Liver (tissue), 9 donors: ENCODE measurements around the gene CSTPP1. TPM values are rescaled to one million over a fixed set of nuclear protein-coding genes. Genes with fewer than 3 reads are reported as not detected.

Experiments used
- DNase-seq: peaks from one replicate; pipeline ENCODE4 v3.0.0-alpha.2; 2017; ENCODE audit warnings: low spot score
- H3K27ac ChIP-seq, 2 donors: one replicate each; pipeline ENCODE4 v1.7.0; 2013; ENCODE audit warnings: inconsistent platforms in 2 of 2, low read length in 2 of 2, control low read depth in 1 of 2, low read depth in 1 of 2, mild to moderate bottlenecking in 1 of 2
- H3K27me3 ChIP-seq, 4 donors: one replicate each; pipeline versions ENCODE4 v1.6.1 to v1.7.0; 2013; ENCODE audit warnings: low read length in 3 of 4, inconsistent platforms in 1 of 4, mild to moderate bottlenecking in 1 of 4, moderate library complexity in 1 of 4; ENCODE audit not compliant: control insufficient read depth in 4 of 4, insufficient read depth in 4 of 4
- H3K36me3 ChIP-seq, 4 donors: one replicate each; pipeline versions ENCODE4 v1.6.1 to v1.7.0; 2013; ENCODE audit warnings: low read length in 3 of 4, mild to moderate bottlenecking in 3 of 4, low read depth in 1 of 4, moderate library complexity in 1 of 4; ENCODE audit not compliant: control insufficient read depth in 4 of 4, insufficient read depth in 3 of 4
- H3K4me1 ChIP-seq, 4 donors: one replicate each; pipeline versions ENCODE4 v1.6.1 to v1.7.0; 2013; ENCODE audit warnings: low read length in 3 of 4, mild to moderate bottlenecking in 3 of 4, moderate library complexity in 1 of 4; ENCODE audit not compliant: control insufficient read depth in 4 of 4, insufficient read depth in 4 of 4
- H3K4me3 ChIP-seq, 3 donors: one replicate each; pipeline versions ENCODE4 v1.6.1 to v1.7.0; 2013; ENCODE audit warnings: low read length in 3 of 3, control low read depth in 1 of 3, low read depth in 1 of 3, mild to moderate bottlenecking in 1 of 3
- H3K9ac ChIP-seq, 2 donors: one replicate each; pipeline ENCODE4 v1.7.0; 2013; ENCODE audit warnings: low read length in 2 of 2, mild to moderate bottlenecking in 2 of 2, moderate library complexity in 2 of 2, control low read depth in 1 of 2, low read depth in 1 of 2
- H3K9me3 ChIP-seq, 4 donors: one replicate each; pipeline versions ENCODE4 v1.6.1 to v1.7.0; 2013; ENCODE audit warnings: low read length in 3 of 4; ENCODE audit not compliant: control insufficient read depth in 4 of 4
- CTCF ChIP-seq: fragments of 150-350 bp; IDR thresholded peaks from 2 replicates; pipeline ENCODE4 v1.5.1; 2017; ENCODE audit warnings: improper control_type of control experiment, low read depth, low read length; ENCODE audit not compliant: missing input control
- EGR1 ChIP-seq, 2 donors: IDR thresholded peaks; 2 replicates each; pipeline ENCODE4 v1.6.1; 2016 to 2018; ENCODE audit warnings: antibody characterized with exemption in 2 of 2, low read depth in 2 of 2
- HNF4A ChIP-seq, 2 donors: conservative IDR thresholded peaks; 2 replicates each; pipeline ENCODE4 v1.6.1; 2016; ENCODE audit warnings: antibody characterized with exemption in 2 of 2, mild to moderate bottlenecking in 2 of 2
- HNF4G ChIP-seq: IDR thresholded peaks from 2 replicates; pipeline ENCODE4 v1.6.1; 2016; ENCODE audit warnings: antibody characterized with exemption
- NR2F2 ChIP-seq: IDR thresholded peaks from 2 replicates; pipeline ENCODE4 v1.6.1; 2016; ENCODE audit warnings: antibody characterized with exemption
- REST ChIP-seq: IDR thresholded peaks from 2 replicates; pipeline ENCODE4 v1.6.1; 2016; ENCODE audit warnings: antibody characterized with exemption, mild to moderate bottlenecking
- YY1 ChIP-seq: IDR thresholded peaks from 2 replicates; pipeline ENCODE4 v1.6.1; 2016; ENCODE audit warnings: antibody characterized with exemption, mild to moderate bottlenecking
- WGBS: extraction: QIAGEN DNeasy Blood & Tissue Kit; methylation state at CpG from one replicate; pipeline ENCODE4 v1.1.7; 2013; 5-methylcytosine and 5-hydroxymethylcytosine counted together
- polyA plus RNA-seq, 2 donors: library from polyadenylated mRNA; stranded (reverse) in 1 of 2; unstranded in 1 of 2; fragments of 200-250 nt in 1 of 2; fragments of >200 nt in 1 of 2; fragmentation: Nextera tagmentation in 1 of 2; extraction: Ambion mirVana in 1 of 2; gene quantifications; one replicate each; pipeline versions ENCODE4 v1.2.1 to v1.2.3, GENCODE V29; 2013 to 2015
- total RNA-seq, 2 donors: library from RNA; depleted of rRNA; stranded (reverse); fragments of >200 nt; gene quantifications; one replicate each; pipeline ENCODE4 v1.2.3, GENCODE V29; 2014
- donor health status: healthy.
- donor health status: healthy.
- donor health status: healthy.
- donor health status: healthy.
- donor health status: healthy.

Gene CSTPP1
- total and polyA plus RNA-seq, 4 donors = 5.4 to 6.6 (median 5.7) TPM

- Histone ChIP-seq H3K27ac (peak overlapping the region; percentile 71 to 87), H3K36me3 (peaks cover 0 to 3% (median 1%) of the 10 kb centered on the region in 4 donors), H3K9me3 (no peaks in the 10 kb centered on the region), H3K9ac (peak overlapping the region; percentile 45 to 49), H3K4me1 (peaks cover 8 to 66% (median 50%) of the 10 kb centered on the region in 4 donors), H3K4me3 (peak overlapping the region; percentile 49 to 84 (median 75)), H3K27me3 (no peaks in the 10 kb centered on the region)
- TF ChIP-seq YY1 = peak; percentile 9
- no peak for TF ChIP-seq REST
- TF ChIP-seq NR2F2 = no peak
- peak in 1 of 2 donors; percentile 17 for TF ChIP-seq HNF4A (conservative IDR thresholded peaks at IDR 0.05)
- no peak for TF ChIP-seq EGR1 (IDR thresholded peaks at IDR 0.05; ENCODE audit: low read depth in 2 of 2)
- no peak for TF ChIP-seq HNF4G
- 4% methylated on average over 50 of the region's 50 CpGs for WGBS
- peak; percentile 55 for DNase-seq
These were observed 248.9 kb downstream of the CSTPP1 start for GRCh38 chr11:47185305-47186075.

- peak; percentile 49 for DNase-seq
- H3K4me3 ChIP-seq = peak within 1 kb of the TSS; percentile 49 to 84 (median 75)
- H3K36me3 ChIP-seq = peaks cover 0 to 3% (median under 1%) of the 10 kb centered on the region in 4 donors
- peak within 1 kb of the TSS; percentile 49 to 64 for H3K9ac ChIP-seq
- H3K4me1 ChIP-seq = peaks cover 8 to 64% (median 50%) of the 10 kb centered on the region in 4 donors
- WGBS = under 1% methylated on average over 80 of the region's 80 CpGs
- no peaks in the 10 kb centered on the region for H3K9me3 ChIP-seq
- peak within 1 kb of the TSS; percentile 71 to 87 for H3K27ac ChIP-seq
- TF ChIP-seq CTCF (peak; percentile 9), NR2F2 (no peak)
- H3K27me3 ChIP-seq = no peaks in the 10 kb centered on the region
These were observed 249.6 kb downstream of the CSTPP1 start, which contains the start of gene PACSIN3 for GRCh38 chr11:47186076-47186699. Gene PACSIN3 (minus strand): TSS chr11:47186434. CDS start chr11:47182727, 3,707 bp downstream.
